NCI-H526 (cell line): ENCODE data around the gene CXCL14.

Source experiments
- DNase-seq, 2 experiments: peaks; one replicate each; lab custom pipeline; 2025; lab: John Stamatoyannopoulos, UW

CXCL14 gene

DNA sequence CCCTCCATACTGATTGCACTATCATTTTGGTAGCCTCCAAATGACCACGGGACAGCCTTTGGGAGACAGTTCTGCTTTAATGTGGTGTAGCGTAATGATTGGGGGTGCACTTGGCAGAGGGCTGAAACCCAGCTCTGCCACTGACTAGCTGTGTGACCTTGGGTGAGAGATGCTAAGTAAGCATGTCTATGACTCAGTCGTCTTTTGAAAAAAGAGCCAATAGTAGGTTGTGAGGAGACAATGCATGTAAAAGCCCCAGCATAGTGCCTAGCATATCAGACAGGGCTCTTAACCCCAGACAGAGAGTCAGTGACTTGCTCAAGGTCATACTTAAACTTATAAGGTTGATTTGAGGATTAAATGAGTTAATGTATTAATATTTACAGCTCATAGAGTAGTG is 18.0 kb upstream of the CXCL14 start:
- no peak for DNase-seq

DNA sequence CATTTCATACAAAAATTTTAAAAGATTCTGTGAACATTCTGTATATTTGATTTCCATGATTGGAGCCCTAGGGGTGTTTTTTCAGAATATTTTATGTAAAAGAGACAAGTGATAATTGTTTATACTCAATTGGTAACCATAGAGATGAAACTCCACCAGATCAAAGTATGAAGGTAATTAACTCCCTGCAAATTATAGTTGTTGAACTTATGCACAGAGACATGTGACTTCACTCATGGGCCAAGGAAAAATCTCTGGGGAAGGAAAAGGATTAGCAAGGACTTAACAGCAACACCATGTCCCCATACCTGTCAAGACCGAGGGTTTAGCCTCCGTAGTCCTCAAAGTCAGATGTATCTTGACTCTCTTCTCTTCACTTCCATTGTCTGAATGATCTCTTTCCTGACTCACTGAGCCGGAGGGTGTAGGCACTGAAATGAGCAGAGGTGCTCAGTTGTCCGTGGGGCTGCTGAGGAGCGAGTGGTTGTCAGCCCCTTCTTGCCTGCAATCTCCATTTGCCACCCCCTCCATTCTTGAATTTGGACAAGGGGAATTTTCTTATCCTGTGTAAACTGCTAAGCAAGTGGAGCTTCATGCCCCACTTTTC is 17.5 kb upstream of the CXCL14 start:
- no peak for DNase-seq

- no peak for DNase-seq
Observed at GRCh38 chr5:135594416-135594960, 15.7 kb upstream of the CXCL14 start.

DNA sequence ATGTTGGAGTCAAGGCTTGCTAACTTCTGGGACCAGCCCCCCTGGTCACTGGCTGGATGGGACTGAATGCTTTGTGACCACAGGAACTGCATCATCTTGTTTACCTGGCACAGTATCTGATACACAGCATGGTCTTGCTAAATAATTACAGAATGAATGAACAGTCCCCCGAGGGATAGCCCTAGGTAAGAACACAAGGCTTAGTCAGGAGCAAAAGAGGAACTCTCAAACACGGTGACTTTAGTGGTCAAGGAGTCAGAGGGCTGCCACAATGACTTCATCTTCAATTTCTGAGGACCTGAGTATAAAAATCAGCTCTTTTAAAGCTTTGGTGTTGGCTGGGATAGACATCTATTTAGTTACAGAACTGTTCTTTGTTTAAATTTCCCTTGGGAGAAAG is 15.1 kb upstream of the CXCL14 start:
- no peak for DNase-seq

GRCh38 chr5:135593141-135593540 is 14.3 kb upstream of the CXCL14 start:
- DNase-seq, result no peak

GRCh38 chr5:135592312-135593045 is 13.7 kb upstream of the CXCL14 start:
- DNase-seq, result no peak

DNA sequence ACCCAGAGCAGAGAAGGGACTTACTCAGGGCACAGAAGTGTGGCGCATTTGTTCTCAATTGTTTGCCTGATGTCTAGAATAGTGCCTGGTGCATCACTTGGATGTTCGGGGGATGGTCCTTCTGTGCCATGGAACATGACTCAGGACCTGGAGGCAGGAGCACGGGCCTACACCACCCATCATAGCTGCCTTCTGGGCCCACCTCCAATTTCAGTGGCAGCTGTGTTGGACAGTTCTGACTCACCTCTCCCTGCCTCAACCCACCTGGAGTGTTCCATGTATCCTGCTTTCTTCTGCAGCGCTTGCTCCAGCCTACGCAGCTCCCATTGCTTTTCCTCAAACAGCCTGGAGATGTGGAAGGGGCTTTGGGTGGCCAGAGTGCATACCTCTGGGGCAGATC is 12.5 kb upstream of the CXCL14 start:
- DNase-seq, result no peak

DNA sequence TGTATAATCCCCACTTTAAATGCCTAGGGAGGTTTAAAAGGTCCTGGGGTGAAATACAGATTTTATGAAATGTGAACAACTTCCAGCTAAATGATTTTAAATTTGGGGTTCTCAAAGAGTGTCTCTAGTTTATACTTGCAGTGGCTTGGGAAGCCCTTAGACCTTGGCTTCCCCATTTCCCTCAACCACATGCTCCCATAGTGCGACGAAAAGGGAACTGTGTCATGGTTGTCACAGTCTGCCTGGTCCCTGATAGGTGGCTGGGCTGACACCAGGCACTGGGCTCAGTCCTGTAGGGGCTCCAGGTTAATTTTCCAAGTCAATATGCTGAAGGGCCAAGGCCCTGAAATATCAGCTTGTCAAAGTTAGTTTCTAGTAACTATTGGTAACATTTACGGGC is 10.4 kb upstream of the CXCL14 start:
- no peak for DNase-seq

- no peak for DNase-seq
Observed at GRCh38 chr5:135587721-135588663, 9.2 kb upstream of the CXCL14 start.

DNA sequence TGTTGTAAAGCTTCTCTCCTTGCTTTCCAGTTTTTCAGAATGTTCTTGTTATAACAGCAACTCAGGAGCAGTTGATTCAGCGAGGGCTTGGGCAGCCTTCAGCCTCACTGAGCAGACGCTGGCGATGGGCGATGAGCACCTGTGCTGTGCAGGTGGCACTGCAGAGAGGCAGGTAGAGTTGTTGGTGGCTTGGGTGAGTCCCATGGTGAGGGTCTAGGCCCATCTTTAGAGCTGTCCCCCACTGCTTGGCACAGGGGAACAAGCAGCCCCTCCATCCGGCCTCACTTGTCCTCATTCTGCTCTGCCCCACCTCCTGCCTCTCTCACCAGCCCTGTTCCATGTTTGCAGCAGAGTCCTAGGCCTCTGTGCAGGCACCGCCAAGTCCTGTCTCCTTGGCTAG is 6.1 kb upstream of the CXCL14 start:
- DNase-seq, result peak in 1 of 2 experiments; percentile 19

DNA sequence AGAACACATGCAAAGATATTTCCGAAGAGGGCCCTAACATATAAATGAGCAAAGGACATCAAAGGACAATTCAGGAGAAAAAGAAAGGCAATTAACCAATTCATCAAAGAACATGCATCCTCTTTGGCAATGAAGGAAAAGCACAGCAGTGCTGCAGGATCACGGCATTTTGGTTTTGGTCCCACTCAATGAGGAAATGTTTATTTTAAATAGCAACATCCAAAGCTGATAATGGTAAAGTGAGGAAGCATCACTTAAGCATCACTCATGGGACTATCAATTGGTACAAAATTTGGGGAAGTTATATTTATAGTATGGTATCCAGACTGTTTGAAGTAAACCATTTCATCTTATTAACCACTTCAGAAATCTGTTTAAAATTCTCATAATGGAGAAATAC is 5.5 kb upstream of the CXCL14 start:
- DNase-seq, result no peak

GRCh38 chr5:135582099-135582781 is 3.4 kb upstream of the CXCL14 start:
- no peak for DNase-seq

DNA sequence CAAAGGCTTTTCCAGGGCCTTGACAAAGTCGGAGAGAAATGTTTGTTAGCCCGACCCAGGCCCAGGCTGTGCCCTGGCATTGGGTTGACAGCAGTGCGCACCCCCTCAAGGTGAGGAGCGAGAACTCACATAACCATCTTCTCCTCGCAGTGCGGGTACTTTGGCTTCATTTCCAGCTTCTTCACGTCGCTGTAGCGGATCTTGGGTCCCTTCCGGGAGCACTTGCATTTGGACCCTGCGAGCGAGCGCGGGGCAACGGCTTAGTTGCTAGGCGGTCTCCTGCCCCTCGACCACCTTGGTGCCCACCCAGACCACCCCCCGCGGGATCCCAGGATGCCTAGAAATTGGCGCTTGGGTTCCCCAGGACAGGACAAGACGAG is 496 bp downstream of the CXCL14 start:
- DNase-seq, result no peak

DNA sequence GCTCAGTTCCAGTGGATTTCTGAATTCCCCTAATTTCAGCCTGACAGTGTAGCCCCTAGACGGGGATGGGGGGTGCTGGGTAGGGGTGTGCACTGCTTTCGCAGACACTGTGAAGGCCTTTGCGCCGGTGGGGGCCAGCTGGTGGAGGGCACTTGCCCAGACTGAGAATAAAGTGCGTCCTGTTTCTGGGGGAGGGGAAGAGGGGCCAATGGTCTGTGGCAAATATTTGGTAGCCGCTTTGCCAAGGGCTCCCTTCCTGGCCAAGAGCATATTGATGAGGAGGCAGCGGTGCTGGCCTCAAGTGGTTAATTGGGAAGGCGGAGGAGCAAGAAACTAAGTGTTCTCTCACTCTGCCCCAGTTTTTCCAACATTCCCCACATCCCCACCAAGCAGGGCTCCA is 1.4 kb downstream of the CXCL14 start:
- no peak for DNase-seq

DNA sequence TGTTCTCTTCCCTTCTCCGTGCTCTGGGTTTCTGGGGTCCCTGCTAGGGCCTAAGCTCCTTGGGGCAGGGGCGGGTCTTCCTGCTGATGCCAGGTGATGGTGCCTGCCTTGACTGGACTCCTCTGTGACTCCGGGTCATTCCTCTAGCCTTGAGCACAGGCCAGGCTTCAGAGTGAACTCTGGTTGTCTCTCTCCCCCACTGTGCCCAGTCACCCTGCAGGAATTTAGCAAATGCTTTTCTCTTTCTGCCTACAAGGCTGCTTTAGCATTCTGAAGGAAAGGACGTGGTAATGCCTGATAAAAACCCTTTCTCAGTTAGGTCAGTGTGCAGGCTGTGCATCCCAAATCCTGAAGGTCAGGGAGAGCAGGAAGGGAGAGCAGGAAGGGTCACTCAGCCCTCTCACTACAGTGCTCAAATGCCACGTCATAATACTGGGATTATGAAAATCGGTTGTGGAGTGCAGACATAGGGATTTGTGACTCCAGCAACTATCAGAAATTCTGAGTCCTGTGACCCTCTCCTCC is 2.7 kb downstream of the CXCL14 start:
- DNase-seq, result no peak

DNA sequence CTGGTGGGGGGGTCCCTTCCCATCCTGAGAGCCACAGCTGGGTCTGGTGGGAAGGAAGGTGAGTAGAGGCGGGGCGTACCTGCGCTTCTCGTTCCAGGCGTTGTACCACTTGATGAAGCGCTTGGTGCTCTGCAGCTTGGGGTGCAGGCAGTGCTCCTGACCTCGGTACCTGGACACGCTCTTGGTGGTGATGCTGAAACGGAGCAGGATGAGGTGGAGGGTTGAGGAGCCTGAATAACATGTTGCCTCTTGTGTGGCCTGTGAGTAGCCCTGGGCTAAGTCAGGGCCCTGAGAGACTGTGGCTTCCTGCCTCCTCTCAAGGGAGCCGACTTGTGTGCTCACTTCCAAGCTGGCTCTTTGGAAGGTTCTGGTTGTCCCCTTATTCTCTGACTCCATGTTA is 4.3 kb downstream of the CXCL14 start:
- no peak for DNase-seq

DNA sequence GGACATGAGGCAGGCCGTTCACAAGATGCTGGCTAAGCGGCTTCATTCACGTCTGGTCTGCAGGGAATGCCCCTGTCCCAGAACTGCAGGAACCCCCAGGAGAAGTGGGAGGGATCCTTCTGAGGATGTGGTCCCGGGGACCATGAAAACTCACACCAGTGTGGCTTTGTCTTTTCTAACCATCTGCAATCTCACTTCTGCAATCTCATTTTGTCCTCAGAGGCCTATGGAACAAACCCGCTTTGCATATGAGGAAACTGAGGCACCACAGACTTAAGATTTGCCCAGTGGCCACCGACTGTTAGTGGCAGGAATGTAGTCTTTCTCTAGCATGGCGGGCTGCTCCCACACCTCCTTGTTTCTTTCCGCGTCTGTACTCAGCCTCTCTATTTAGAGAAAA is 6.9 kb downstream of the CXCL14 start:
- DNase-seq, result no peak

DNA sequence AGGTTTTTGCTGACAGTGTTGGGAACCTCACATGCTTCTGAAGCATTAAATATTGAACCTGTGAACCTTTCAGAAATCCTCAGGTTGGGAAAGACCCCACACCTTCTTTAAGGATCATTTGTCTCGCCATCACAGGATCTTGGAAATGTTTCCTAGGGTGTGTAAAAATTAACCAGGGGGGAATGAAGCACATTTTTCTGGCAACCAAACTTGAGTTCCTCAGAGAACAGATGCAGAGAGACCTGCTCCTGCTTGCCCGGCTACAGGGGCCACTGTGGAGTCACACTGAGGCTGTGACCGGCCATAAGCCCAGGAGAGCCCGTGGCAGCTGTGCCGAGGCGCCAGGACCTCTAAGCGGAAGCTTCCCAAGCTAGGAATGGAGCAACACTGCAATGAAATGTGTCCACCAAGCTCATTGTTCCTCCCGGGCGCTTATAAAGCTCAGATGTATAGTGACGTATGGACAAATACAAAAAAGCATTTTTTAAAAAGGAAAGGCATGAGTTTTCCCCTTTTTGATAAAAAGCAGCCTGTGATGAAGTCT is 7.7 kb downstream of the CXCL14 start:
- no peak for DNase-seq

DNA sequence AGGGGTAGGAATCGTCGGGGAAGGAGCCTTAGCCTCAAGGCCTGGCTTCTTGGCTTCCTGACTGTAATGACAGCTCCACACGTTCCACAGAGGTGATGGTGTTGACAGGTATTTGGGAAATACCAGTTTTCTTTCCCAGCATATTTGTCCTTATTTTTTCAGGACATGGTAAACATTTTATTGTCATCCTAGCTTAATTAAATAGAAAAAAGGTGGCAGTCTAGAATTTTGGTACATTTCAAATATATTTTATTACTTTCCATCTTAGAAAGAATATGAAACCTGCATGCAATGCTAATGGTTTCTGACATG is 8.4 kb downstream of the CXCL14 start:
- DNase-seq, result no peak

GRCh38 chr5:135569755-135570452 is 8.9 kb downstream of the CXCL14 start:
- peak in 1 of 2 experiments; percentile 62 for DNase-seq

DNA sequence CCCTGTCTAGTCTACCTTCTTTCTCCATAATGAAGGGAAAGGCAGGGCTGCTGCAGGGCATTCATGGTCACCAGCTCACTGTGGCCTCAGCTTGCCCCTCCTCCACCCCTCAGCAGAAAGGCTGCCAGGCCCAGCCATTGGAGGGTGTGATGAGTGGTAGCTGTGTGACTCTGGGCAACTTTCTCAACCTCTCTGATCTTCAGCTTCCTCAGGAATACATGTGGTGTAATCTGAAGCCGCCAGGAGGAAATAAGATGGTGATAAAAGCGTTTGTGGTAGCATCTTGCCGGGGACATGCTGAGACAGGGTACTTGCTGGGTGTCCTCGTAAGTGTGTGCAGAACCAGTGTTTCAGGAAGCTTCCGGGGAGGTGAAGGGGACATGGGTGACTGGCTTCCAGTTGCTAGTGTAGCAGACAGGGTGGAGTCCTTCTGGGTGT is 9.8 kb downstream of the CXCL14 start:
- DNase-seq, result no peak
